Loucy (cell line): Measurements from ENCODE around the gene MOB1B.
"Not testable (repeated sequence)": the region's sequence is repeated elsewhere in the genome, so short reads cannot be mapped to it uniquely, and the experiment has no call there.

ENCODE experiments used
- EZH2phosphoT487 ChIP-seq: fragments of 200-600 bp; IDR thresholded peaks from 2 replicates; pipeline ENCODE4 v1.6.1; 2018; ENCODE audit warnings: antibody characterized with exemption, mild to moderate bottlenecking, moderate library complexity, borderline replicate concordance
- TF ChIP-seq, protein P1 (sequence below): fragments of 200-600 bp; sonication (generic); conservative IDR thresholded peaks from 2 replicates; pipeline ENCODE4 v1.5.1; 2014; ENCODE audit warnings: mild to moderate bottlenecking, antibody characterized with exemption, low read length

- TF ChIP-seq, protein P1, sequence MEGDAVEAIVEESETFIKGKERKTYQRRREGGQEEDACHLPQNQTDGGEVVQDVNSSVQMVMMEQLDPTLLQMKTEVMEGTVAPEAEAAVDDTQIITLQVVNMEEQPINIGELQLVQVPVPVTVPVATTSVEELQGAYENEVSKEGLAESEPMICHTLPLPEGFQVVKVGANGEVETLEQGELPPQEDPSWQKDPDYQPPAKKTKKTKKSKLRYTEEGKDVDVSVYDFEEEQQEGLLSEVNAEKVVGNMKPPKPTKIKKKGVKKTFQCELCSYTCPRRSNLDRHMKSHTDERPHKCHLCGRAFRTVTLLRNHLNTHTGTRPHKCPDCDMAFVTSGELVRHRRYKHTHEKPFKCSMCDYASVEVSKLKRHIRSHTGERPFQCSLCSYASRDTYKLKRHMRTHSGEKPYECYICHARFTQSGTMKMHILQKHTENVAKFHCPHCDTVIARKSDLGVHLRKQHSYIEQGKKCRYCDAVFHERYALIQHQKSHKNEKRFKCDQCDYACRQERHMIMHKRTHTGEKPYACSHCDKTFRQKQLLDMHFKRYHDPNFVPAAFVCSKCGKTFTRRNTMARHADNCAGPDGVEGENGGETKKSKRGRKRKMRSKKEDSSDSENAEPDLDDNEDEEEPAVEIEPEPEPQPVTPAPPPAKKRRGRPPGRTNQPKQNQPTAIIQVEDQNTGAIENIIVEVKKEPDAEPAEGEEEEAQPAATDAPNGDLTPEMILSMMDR, result not testable (repeated sequence)
- not testable (repeated sequence) for TF ChIP-seq EZH2phosphoT487
Measured at GRCh38 chr4:70898581-70898980, 3.6 kb upstream of the MOB1B start.
